Measurements from ENCODE around the gene NDUFB2. TPM values are rescaled to one million over a fixed set of nuclear protein-coding genes. Genes with fewer than 3 reads are reported as not detected.
"Not testable (repeated sequence)": the region's sequence is repeated elsewhere in the genome, so short reads cannot be mapped to it uniquely, and the experiment has no call there.

NDUFB2 gene
- total RNA-seq, 1 donor from 2014 or later: 172 TPM

DNA sequence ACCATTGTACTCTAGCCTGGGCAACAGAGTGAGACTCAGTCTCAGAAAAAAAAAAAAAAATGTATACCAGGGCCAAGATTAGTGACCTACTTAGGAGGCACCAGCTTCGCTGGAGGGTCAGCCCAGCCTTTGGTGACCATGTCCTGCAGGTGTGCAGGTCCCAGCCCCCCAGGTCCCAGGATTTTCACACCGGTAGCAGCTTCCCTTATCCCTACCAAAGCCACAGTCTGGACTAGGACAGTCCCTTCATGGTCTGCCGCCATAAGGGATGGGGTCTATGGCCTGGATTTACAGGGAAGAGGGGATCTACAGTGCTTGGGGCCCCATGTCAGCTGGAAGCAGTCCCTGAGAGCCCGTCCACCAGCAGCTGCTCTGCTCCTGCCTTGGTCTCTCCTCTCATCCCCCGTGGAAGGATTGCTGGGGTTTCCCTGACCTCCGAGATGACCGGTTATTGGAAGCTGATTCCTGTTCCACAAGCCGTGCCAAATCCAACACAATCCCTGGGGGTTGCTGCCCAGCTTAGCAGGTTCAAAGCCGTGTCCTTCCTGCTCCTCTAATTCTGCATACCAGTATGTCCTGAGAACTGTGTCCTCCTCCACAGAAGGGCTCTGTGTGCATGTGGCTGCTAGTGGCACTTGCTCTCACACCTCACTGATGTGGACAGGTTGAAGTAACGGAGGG lies 11.0 kb upstream of the NDUFB2 start:
- Mint-ChIP-seq H3K27ac (no peak overlapping the region), H3K27me3 (ENCODE audit: low read depth) (no peaks in the 10 kb centered on the region), H3K4me3 (ENCODE audit: low read depth) (no peak overlapping the region), H3K4me1 (ENCODE audit: low read depth) (no peaks in the 10 kb centered on the region), H3K36me3 (ENCODE audit: low read depth) (peaks cover 42% of the 10 kb centered on the region), H3K9me3 (no peaks in the 10 kb centered on the region)
- intact Hi-C loops (cut with micrococcal nuclease): no loop called here
- no peak for DNase-seq (ENCODE audit: low spot score)

DNA sequence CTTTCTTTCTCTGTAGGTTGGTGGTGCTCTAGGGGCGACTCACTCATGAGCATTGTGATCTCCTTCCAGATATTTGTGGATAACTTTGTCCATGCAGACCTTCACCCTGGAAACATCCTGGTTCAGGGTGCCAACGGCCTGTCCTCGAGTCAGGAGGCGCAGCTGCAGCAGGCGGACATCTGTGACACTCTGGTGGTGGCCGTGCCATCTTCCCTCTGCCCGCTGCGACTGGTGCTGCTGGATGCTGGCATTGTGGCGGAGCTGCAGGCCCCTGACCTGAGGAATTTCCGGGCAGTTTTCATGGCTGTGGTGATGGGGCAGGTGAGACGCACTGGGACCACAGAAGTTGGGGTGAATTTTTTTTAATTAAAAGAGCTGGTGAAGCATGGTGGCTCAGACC lies 9.6 kb upstream of the NDUFB2 start:
- Mint-ChIP-seq H3K4me1 (ENCODE audit: low read depth) (no peaks in the 10 kb centered on the region), H3K9me3 (no peaks in the 10 kb centered on the region), H3K4me3 (ENCODE audit: low read depth) (no peak overlapping the region), H3K27me3 (ENCODE audit: low read depth) (no peaks in the 10 kb centered on the region), H3K36me3 (ENCODE audit: low read depth) (peaks cover 40% of the 10 kb centered on the region), H3K27ac (no peak overlapping the region)
- intact Hi-C loops (cut with micrococcal nuclease): no loop called here
- DNase-seq (ENCODE audit: low spot score): no peak

GRCh38 chr7:140688341-140688740 lies 8.2 kb upstream of the NDUFB2 start:
- no peak overlapping the region for H3K4me3 Mint-ChIP-seq (ENCODE audit: low read depth)
- H3K27me3 Mint-ChIP-seq (ENCODE audit: low read depth): no peaks in the 10 kb centered on the region
- H3K27ac Mint-ChIP-seq: no peak overlapping the region
- intact Hi-C loops (cut with micrococcal nuclease): no loop called here
- no peak for DNase-seq (ENCODE audit: low spot score)
- peaks cover 5% of the 10 kb centered on the region for H3K4me1 Mint-ChIP-seq (ENCODE audit: low read depth)
- no peaks in the 10 kb centered on the region for H3K9me3 Mint-ChIP-seq
- peaks cover 45% of the 10 kb centered on the region for H3K36me3 Mint-ChIP-seq (ENCODE audit: low read depth)

DNA sequence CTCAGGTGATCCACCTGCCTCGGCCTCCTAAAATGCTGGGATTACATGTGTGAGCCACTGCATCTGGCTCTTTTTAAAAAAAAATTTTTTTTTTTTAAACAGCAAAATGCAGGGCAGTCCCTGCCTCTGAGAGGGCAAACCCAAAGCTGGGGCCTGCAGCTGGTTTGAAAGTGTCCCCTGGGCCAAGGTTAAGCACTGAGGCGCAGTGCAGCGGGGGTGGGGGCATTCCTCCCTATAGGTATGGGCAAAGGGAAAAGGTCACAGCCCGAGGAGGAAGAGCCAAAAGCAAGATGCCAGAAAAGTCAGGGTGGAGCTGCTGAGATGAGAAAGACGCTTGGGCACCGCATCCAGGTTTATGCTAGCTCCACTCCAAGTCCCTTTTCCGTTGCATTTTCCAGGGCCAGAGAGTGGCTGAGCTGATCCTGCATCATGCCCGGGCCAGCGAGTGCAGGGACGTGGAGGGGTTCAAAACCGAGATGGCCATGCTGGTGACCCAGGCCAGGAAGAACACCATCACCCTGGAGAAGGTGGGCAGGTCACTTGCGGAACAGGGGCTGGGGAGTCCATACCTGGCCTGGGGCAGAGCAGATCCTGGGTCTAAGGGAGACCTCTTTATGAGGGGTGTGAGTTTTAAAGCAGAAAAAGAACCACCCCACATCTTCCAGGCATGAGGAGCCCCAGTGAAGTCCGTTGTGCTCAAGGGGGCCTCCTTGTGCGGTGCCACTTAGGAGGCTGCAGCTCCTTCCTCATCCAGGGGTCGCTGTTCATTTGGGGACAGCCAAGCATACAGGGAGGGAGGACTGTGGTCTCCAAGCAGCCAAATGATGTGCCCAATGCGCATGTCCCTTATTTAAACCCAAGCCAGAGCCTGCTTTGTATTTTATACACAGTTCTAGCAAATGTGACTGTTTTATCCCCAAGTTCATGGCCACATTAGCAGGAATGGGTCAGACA lies 7.0 kb upstream of the NDUFB2 start:
- Mint-ChIP-seq H3K27me3 (ENCODE audit: low read depth) (no peaks in the 10 kb centered on the region), H3K4me1 (ENCODE audit: low read depth) (peaks cover 5% of the 10 kb centered on the region), H3K36me3 (ENCODE audit: low read depth) (peaks cover 38% of the 10 kb centered on the region), H3K27ac (no peak overlapping the region), H3K9me3 (no peaks in the 10 kb centered on the region), H3K4me3 (ENCODE audit: low read depth) (no peak overlapping the region)
- intact Hi-C loops (cut with micrococcal nuclease): no loop called here
- no peak for DNase-seq (ENCODE audit: low spot score)

DNA sequence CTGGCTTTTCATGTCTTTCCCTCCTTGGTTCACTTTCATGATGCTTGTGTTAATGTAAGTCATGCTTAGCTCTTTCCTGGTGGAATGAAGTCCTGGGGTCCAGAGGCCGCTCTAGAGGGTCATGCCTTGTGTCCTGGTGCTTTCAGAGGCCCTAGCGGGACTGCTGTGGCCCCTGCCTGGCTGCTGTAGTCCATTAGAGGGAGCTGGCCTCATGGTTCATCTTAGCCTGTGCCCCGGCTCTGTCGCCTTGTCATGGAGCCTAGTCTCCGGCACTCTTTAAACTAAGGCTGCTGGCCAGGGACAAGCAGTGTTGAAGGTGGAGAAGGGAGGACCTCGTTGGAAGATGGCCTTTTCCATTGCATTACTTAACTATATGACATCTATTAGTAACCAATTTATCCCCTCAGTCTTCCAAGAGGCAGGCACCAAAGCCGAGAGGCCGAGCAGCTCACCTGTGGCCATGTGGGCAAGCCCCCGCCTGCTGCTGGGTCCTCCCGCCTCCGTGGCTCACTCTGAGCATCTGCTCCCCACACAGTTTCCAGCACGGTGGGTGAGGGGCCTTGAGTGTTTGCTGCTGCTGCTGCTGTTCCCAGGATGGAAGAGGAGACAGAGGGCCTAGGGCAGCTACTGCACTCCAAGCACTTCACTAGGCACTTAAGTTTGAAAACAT lies 5.0 kb upstream of the NDUFB2 start:
- Mint-ChIP-seq H3K27me3 (ENCODE audit: low read depth) (no peaks in the 10 kb centered on the region), H3K27ac (no peak overlapping the region), H3K4me1 (ENCODE audit: low read depth) (peaks cover 13% of the 10 kb centered on the region), H3K4me3 (ENCODE audit: low read depth) (no peak overlapping the region), H3K9me3 (no peaks in the 10 kb centered on the region), H3K36me3 (ENCODE audit: low read depth) (peaks cover 34% of the 10 kb centered on the region)
- intact Hi-C loops (cut with micrococcal nuclease): no loop called here
- no peak for DNase-seq (ENCODE audit: low spot score)

- Mint-ChIP-seq H3K4me1 (ENCODE audit: low read depth) (peaks cover 20% of the 10 kb centered on the region), H3K36me3 (ENCODE audit: low read depth) (peaks cover 29% of the 10 kb centered on the region)
- H3K27ac Mint-ChIP-seq; intact Hi-C loops (cut with micrococcal nuclease); H3K27me3 Mint-ChIP-seq (ENCODE audit: low read depth); DNase-seq (ENCODE audit: low spot score); H3K9me3 Mint-ChIP-seq; H3K4me3 Mint-ChIP-seq (ENCODE audit: low read depth): not testable (repeated sequence)
Measured at GRCh38 chr7:140693849-140694248, 2.7 kb upstream of the NDUFB2 start.

GRCh38 chr7:140694592-140694991 lies 1.9 kb upstream of the NDUFB2 start:
- no peak for DNase-seq (ENCODE audit: low spot score)
- no peak overlapping the region for H3K27ac Mint-ChIP-seq
- H3K4me1 Mint-ChIP-seq (ENCODE audit: low read depth): peaks cover 23% of the 10 kb centered on the region
- H3K4me3 Mint-ChIP-seq (ENCODE audit: low read depth): no peak overlapping the region
- H3K27me3 Mint-ChIP-seq (ENCODE audit: low read depth): no peaks in the 10 kb centered on the region
- intact Hi-C loops (cut with micrococcal nuclease): no loop called here
- no peaks in the 10 kb centered on the region for H3K9me3 Mint-ChIP-seq
- peaks cover 25% of the 10 kb centered on the region for H3K36me3 Mint-ChIP-seq (ENCODE audit: low read depth)

DNA sequence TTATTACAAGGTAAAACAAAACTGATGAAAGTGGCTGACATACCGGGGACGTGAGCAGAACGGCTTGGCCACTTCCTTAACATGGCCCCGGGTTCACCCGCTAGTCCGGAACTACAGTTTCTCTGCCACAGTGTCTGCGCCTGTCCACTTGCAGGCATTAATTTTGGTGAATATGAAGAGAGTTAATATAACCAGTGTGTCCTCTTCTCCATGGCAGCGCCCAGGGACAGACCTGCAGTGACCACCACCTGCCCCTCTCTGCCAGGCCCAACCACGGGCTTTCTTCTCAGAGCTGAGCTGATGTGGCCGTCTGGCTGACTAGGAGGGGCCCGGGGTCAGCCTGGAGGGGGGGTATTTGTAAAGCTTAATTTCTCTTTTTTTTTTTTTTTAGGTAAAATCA lies 1.1 kb upstream of the NDUFB2 start:
- Mint-ChIP-seq H3K27me3 (ENCODE audit: low read depth) (no peaks in the 10 kb centered on the region), H3K36me3 (ENCODE audit: low read depth) (peaks cover 26% of the 10 kb centered on the region), H3K4me1 (ENCODE audit: low read depth) (peaks cover 26% of the 10 kb centered on the region), H3K9me3 (no peaks in the 10 kb centered on the region), H3K4me3 (ENCODE audit: low read depth) (no peak overlapping the region), H3K27ac (no peak overlapping the region)
- intact Hi-C loops (cut with micrococcal nuclease): loop anchor here (5.0 kb wide), 1 partner anchor 293 kb away; the partner anchor contains the start of gene RAB19
- DNase-seq (ENCODE audit: low spot score): no peak

DNA sequence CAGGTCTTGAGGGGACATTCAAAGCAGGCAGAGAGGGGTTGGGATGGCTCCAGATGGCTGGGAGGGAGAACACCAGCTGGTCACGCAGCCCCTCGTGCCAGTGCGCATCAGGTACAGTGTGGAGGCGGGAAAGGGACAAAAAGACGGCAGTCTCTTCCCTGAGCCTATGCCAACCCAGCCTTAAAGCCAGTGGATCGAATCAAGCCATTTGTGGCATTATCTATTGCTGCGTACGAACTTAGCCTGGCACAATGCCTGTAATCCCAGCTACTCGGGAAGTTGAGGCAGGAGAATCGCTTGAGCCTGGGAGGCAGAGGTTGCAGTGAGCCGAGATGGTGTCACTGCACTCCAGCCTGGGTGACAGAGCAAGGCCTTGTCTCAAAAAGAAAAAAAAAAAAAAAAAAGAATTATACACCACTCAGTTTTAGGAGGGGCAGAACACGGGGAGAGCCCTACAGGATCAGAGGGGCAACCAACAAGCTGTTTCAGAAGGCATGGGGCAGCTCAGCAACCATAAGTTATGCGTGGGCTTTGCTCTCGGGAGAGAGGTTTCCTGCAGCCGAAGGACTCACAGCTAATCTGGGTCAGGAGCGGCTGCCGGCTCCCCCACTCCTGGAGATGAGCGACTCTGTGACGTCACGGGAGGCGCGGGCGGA lies 356 bp upstream of the NDUFB2 start:
- Mint-ChIP-seq H3K36me3 (ENCODE audit: low read depth) (peaks cover 21% of the 10 kb centered on the region), H3K9me3 (no peaks in the 10 kb centered on the region), H3K4me1 (ENCODE audit: low read depth) (peaks cover 26% of the 10 kb centered on the region), H3K4me3 (ENCODE audit: low read depth) (peak overlapping the region; percentile 99), H3K27ac (peak overlapping the region; percentile 99), H3K27me3 (ENCODE audit: low read depth) (no peaks in the 10 kb centered on the region)
- intact Hi-C loops (cut with micrococcal nuclease): loop anchor here (1.0 to 5.0 kb wide), 4 partner anchors 23 to 319 kb away; partner anchors contain the start of genes BRAF, MRPS33 and RAB19
- DNase-seq (ENCODE audit: low spot score): no peak

DNA sequence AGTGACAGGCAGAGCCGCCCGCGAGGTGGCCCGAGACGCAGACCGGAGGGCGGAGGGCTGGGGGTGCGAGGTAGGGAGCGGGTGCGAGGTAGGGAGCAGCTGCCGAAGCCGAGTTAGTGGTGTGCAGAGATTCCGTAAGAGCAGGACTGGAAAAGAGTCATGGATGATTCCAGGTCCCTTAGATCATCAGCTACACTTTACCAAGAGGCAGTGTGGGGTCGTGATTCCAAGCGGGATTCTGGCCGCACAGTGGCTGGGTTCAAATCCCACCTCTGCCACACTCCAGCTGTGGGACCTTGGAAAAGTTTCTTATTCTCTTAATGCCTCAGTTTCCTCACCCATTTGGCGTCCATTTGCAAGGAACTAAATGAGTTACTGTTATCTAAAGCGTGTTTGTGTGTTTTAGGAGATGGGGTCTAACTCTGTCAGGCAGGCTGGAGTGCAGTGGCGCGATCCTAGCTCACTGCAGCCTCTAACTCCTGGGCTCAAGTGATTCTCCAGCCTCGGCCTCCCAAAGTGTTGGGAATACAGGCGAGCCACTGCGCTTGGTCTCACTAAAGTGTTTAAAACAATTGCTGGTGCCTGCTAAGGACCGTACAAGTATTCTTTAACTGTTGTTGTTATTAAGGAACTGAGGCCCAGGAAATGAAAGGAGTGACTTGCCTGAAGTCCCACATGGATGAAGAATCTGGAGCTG lies 1.1 kb downstream of the NDUFB2 start:
- Mint-ChIP-seq H3K4me3 (ENCODE audit: low read depth) (peak overlapping the region; percentile 99), H3K4me1 (ENCODE audit: low read depth) (peaks cover 23% of the 10 kb centered on the region), H3K27ac (peak overlapping the region; percentile 99), H3K9me3 (no peaks in the 10 kb centered on the region), H3K36me3 (ENCODE audit: low read depth) (peaks cover 18% of the 10 kb centered on the region), H3K27me3 (ENCODE audit: low read depth) (no peaks in the 10 kb centered on the region)
- no peak for DNase-seq (ENCODE audit: low spot score)
- intact Hi-C loops (cut with micrococcal nuclease): loop anchor here (2.0 to 5.0 kb wide), 2 partner anchors 295 to 317 kb away; partner anchors contain the start of genes MRPS33 and RAB19

- intact Hi-C loops (cut with micrococcal nuclease): loop anchor here (5.0 kb wide), 1 partner anchor 296 kb away; the partner anchor contains the start of gene RAB19
- Mint-ChIP-seq H3K36me3 (ENCODE audit: low read depth) (peaks cover 20% of the 10 kb centered on the region), H3K4me1 (ENCODE audit: low read depth) (peaks cover 21% of the 10 kb centered on the region), H3K27ac (peak overlapping the region; percentile 24), H3K4me3 (ENCODE audit: low read depth) (peak overlapping the region; percentile 99), H3K27me3 (ENCODE audit: low read depth) (no peaks in the 10 kb centered on the region), H3K9me3 (no peaks in the 10 kb centered on the region)
- DNase-seq (ENCODE audit: low spot score): no peak
Measured at GRCh38 chr7:140698477-140698876, 2.0 kb downstream of the NDUFB2 start.

DNA sequence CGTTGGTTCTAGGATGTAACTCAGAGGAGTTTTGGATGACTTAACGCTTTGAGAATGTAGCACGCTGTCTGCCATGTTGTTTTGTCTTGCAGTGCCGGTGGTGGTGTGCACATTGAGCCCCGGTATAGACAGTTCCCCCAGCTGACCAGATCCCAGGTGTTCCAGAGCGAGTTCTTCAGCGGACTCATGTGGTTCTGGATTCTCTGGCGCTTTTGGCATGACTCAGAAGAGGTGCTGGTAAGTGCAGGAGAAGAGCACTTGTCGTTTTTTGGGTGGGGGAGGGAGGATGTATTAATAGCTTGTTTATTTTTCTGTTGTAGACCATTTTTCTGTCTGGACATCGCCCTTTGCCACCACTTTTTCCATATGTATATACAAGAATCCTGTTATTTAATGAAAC lies 6.3 kb downstream of the NDUFB2 start:
- no peak for DNase-seq (ENCODE audit: low spot score)
- intact Hi-C loops (cut with micrococcal nuclease): no loop called here
- Mint-ChIP-seq H3K4me1 (ENCODE audit: low read depth) (peaks cover 13% of the 10 kb centered on the region), H3K36me3 (ENCODE audit: low read depth) (peaks cover 41% of the 10 kb centered on the region), H3K4me3 (ENCODE audit: low read depth) (no peak overlapping the region), H3K27ac (no peak overlapping the region), H3K9me3 (no peaks in the 10 kb centered on the region), H3K27me3 (ENCODE audit: low read depth) (no peaks in the 10 kb centered on the region)

Data from activated T-helper 2 cell treated with anti-CD3 and anti-CD28 coated beads, Interferon-gamma antibody, Interleukin-2, Interleukin-4, amounts not matched to agents 10 μg/mL and 5 μg/mL and 100 μg/mL, durations not matched to agents 14 hours and 24 hours and 36 hours (primary cell).